ENCODE results near the gene KDM6A.

DNA sequence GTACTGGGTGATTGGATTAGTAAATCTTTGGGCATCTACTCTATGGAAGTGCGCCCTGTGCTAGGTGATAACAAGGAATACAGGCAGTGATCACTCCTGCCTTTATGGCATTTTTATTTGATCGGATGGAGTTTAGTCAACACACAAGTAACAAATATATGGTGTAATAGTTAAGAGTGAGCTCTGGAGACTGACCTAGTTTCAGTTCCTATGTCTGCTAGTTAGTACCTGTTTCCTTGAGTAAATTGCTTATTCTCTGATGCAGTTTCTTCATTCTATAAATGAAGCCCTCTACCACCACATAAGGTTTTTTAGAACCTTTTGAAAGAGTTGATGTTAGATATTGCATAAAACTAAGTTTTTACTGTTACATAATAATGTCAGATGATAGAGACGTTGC is 134.6 kb downstream of the KDM6A start:
- TF ChIP-seq, protein P1, sequence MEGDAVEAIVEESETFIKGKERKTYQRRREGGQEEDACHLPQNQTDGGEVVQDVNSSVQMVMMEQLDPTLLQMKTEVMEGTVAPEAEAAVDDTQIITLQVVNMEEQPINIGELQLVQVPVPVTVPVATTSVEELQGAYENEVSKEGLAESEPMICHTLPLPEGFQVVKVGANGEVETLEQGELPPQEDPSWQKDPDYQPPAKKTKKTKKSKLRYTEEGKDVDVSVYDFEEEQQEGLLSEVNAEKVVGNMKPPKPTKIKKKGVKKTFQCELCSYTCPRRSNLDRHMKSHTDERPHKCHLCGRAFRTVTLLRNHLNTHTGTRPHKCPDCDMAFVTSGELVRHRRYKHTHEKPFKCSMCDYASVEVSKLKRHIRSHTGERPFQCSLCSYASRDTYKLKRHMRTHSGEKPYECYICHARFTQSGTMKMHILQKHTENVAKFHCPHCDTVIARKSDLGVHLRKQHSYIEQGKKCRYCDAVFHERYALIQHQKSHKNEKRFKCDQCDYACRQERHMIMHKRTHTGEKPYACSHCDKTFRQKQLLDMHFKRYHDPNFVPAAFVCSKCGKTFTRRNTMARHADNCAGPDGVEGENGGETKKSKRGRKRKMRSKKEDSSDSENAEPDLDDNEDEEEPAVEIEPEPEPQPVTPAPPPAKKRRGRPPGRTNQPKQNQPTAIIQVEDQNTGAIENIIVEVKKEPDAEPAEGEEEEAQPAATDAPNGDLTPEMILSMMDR (IDR thresholded peaks at IDR 0.05; ENCODE audit: low read length), result no peak
- TF ChIP-seq EZH2 (IDR thresholded peaks at IDR 0.05; ENCODE audit: borderline replicate concordance, low read length), result no peak
